Measurements from ENCODE around the gene CDK18. TPM values are rescaled to one million over a fixed set of nuclear protein-coding genes. Genes with fewer than 3 reads are reported as not detected.
A peak's percentile ranks its signal among the peaks of the same experiment; 100 is the strongest.
"Not testable (repeated sequence)": the region's sequence is repeated elsewhere in the genome, so short reads cannot be mapped to it uniquely, and the experiment has no call there.

CDK18 gene
- total RNA-seq, 1 donor from 2014 or later: 179 TPM

DNA sequence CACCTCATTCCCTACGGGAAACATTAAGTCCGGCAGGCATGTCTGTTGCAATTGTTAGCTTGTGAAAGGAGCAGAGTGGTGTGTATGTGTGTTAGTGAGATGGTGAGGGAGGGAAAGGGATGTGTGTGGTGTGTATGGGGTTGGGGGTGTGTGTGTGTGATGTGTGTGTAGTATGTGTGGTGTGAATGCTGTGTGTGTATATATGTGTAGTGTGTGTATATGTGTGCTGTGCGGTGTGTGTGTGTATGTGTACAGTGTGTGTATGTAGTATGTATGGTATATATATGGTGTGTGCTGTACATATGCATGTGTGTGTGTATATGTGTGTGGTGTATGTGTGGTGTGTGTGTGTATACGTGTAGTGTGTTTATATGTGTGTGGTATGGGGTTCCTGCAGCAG, 27.8 kb upstream of the CDK18 start:
- DNase-seq: no peak
- intact Hi-C loops (cut with micrococcal nuclease): no loop called here
- Histone ChIP-seq H3K9me3 (replicated peaks) (peaks cover 18% of the 10 kb centered on the region), H3K4me3 (no peak overlapping the region), H3K36me3 (no peaks in the 10 kb centered on the region), H3K27ac (replicated peaks) (no peak overlapping the region), H3K4me1 (peaks cover 8% of the 10 kb centered on the region), H3K27me3 (ENCODE audit: low read depth) (peaks cover 85% of the 10 kb centered on the region)
- TF ChIP-seq, protein P1, sequence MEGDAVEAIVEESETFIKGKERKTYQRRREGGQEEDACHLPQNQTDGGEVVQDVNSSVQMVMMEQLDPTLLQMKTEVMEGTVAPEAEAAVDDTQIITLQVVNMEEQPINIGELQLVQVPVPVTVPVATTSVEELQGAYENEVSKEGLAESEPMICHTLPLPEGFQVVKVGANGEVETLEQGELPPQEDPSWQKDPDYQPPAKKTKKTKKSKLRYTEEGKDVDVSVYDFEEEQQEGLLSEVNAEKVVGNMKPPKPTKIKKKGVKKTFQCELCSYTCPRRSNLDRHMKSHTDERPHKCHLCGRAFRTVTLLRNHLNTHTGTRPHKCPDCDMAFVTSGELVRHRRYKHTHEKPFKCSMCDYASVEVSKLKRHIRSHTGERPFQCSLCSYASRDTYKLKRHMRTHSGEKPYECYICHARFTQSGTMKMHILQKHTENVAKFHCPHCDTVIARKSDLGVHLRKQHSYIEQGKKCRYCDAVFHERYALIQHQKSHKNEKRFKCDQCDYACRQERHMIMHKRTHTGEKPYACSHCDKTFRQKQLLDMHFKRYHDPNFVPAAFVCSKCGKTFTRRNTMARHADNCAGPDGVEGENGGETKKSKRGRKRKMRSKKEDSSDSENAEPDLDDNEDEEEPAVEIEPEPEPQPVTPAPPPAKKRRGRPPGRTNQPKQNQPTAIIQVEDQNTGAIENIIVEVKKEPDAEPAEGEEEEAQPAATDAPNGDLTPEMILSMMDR (IDR thresholded peaks at IDR 0.05; ENCODE audit: borderline replicate concordance): no peak

DNA sequence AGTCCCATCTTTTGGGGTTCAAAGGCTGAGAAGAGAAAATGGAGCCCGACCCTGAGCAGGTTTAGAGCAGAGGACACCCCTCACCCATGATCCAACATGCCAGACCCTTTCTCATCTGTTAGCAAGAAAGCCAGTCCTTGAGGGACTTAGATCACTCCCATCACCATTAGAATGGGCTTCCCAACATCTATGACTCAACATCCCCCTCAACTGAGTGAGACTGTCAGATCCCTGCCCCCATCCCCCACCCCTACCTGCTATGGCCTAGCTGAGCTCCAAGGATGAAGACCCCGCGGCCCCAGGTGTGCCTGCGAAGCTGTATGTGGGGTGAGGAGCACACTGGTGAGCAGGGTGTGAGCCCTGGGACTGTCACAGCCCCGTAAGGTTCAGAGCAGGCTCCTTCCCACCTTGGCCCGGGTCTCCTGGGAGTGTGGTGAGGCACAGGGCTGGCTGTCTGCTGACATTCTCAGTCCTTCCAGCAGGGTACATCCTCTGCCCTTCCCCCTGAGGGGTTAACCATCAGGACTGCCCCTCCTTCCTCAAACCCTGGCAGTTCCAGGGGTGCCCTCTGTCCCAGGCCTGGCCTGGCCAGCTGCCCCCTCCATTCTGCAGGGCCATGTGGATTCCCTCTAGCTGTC, 27.2 kb upstream of the CDK18 start:
- no peak overlapping the region for H3K27ac ChIP-seq (replicated peaks)
- H3K36me3 ChIP-seq: no peaks in the 10 kb centered on the region
- peaks cover 91% of the 10 kb centered on the region for H3K27me3 ChIP-seq (ENCODE audit: low read depth)
- TF ChIP-seq, protein P1 (IDR thresholded peaks at IDR 0.05; ENCODE audit: borderline replicate concordance): no peak
- peaks cover 18% of the 10 kb centered on the region for H3K9me3 ChIP-seq (replicated peaks)
- no peak for DNase-seq
- H3K4me3 ChIP-seq: no peak overlapping the region
- peaks cover 8% of the 10 kb centered on the region for H3K4me1 ChIP-seq
- intact Hi-C loops (cut with micrococcal nuclease): no loop called here

DNA sequence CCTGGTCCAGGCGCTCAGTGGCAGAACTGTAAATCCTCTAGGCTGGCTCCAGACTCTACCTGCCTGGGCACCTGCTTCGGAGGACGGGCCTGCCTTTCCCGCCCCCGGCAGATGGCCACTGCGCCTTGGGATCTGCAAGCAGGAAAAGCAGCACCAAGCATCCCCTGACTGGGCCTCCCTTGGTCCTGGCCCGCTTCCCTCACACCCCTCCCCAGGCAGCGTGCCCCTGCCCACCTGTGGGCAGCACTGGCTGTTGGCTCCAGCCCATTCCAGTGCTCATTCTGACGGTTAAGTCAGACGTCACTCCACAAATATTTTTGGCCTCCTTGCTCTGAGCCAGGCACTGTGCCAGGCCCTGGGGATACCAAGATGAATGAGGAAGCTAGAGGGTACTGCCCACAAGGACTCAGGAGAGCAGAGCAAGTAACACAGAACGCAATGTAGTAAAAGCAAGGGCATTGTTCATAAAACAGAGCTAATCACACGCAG, 26.7 kb upstream of the CDK18 start:
- H3K4me3 ChIP-seq: no peak overlapping the region
- no peaks in the 10 kb centered on the region for H3K36me3 ChIP-seq
- intact Hi-C loops (cut with micrococcal nuclease): no loop called here
- DNase-seq: peak; percentile 48
- TF ChIP-seq, protein P1 (IDR thresholded peaks at IDR 0.05; ENCODE audit: borderline replicate concordance): no peak
- no peak overlapping the region for H3K27ac ChIP-seq (replicated peaks)
- H3K27me3 ChIP-seq (ENCODE audit: low read depth): peaks cover 95% of the 10 kb centered on the region
- peaks cover 8% of the 10 kb centered on the region for H3K4me1 ChIP-seq
- peaks cover 18% of the 10 kb centered on the region for H3K9me3 ChIP-seq (replicated peaks)

DNA sequence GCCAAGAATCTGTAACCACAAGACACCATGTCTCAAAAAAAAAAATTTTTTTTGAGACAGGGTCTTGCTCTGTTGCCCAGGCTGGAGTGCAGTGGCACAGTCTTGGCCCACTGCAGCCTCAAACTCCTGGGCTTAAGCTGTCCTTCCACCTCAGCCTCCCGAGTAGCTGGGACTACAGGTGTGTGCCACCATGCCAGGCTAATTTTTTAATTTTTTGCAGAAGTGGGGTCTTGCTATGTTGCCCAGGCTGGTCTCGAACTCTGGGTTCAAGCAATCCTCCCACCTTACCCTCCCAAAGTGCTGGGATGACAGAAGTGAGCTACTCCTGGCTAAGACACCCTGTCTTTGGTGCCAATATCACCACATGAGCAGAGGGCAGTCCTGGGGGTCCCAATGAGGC, 25.5 kb upstream of the CDK18 start:
- DNase-seq; H3K36me3 ChIP-seq; intact Hi-C loops (cut with micrococcal nuclease); H3K4me1 ChIP-seq; H3K4me3 ChIP-seq; H3K27ac ChIP-seq (replicated peaks): not testable (repeated sequence)
- Histone ChIP-seq H3K27me3 (ENCODE audit: low read depth) (peaks cover 91% of the 10 kb centered on the region), H3K9me3 (replicated peaks) (peaks cover 18% of the 10 kb centered on the region)

DNA sequence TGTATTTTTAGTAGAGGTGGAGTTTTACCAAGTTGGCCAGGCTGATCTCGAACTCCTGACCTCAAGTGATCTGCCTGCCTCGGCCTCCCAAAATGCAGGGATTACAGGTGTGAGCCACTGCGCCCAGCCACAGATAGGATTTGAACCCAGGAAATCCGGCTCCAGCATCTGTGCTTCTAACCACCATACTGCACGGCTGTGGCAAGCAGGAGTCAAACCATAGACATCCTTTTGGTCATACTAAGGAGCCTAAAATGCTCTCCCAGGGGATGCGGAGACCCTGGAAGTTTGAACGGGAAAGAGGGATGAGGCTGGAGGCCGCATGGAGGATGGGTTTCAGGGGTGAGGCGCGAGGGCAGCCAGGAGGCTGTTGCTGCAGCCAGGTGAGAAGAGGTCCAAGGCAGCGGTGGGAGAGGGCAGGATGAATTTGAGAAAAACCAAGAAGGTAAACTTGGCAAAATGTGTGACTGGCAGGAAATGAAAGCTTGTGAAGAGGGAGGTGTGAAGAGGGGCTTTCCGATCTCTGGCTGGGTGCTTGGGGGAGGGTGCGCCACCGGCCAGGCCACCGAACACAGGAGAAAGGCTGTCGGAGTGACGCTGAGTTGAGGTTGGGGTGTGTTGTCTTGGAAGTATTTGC, 24.0 kb upstream of the CDK18 start:
- DNase-seq: no peak
- TF ChIP-seq, protein P1 (IDR thresholded peaks at IDR 0.05; ENCODE audit: borderline replicate concordance): no peak
- Histone ChIP-seq H3K4me3 (no peak overlapping the region), H3K27me3 (ENCODE audit: low read depth) (peaks cover 85% of the 10 kb centered on the region), H3K4me1 (peaks cover 10% of the 10 kb centered on the region), H3K27ac (replicated peaks) (no peak overlapping the region), H3K36me3 (no peaks in the 10 kb centered on the region), H3K9me3 (replicated peaks) (peaks cover 7% of the 10 kb centered on the region)
- intact Hi-C loops (cut with micrococcal nuclease): no loop called here

DNA sequence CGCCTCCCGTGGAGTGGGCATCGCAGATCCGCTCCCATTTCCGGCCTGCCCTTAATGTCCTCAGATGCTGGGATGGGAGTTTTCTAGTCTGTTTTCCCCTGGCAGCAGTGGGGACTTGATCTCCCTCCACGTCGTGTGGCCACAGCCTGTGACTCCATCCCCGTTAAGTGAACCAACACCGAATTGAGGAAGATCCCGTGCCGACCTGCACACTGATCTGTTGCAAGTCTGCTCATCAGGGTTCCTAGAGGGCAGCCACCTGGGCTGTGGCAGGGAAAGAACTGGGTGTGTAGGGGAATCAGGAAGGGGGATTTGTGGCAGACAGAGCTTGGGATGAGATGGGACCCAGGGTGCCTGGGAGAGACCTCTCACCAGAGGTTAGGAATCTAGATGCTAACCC, 23.3 kb upstream of the CDK18 start:
- Histone ChIP-seq H3K27ac (replicated peaks) (no peak overlapping the region), H3K27me3 (ENCODE audit: low read depth) (peaks cover 82% of the 10 kb centered on the region), H3K4me1 (peaks cover 13% of the 10 kb centered on the region), H3K36me3 (no peaks in the 10 kb centered on the region), H3K4me3 (no peak overlapping the region), H3K9me3 (replicated peaks) (no peaks in the 10 kb centered on the region)
- TF ChIP-seq, protein P1 (IDR thresholded peaks at IDR 0.05; ENCODE audit: borderline replicate concordance): no peak
- DNase-seq: no peak
- intact Hi-C loops (cut with micrococcal nuclease): no loop called here
